Measurements from ENCODE around the gene SENP2. TPM values are rescaled to one million over a fixed set of nuclear protein-coding genes. Genes with fewer than 3 reads are reported as not detected.

Gene SENP2
- 10 to 100 TPM; 41.2 to 41.5 TPM for total RNA-seq
- 15.3 TPM for polyA plus RNA-seq

- DNase-seq: peak; percentile 98 to 100 (median 100)
- CTCF ChIA-PET: interaction anchor here (0.8 to 3.4 kb wide), 9 partner anchors 9 to 358 kb away, joined by 3 to 15 read pairs (median 4); partner anchors contain the start of gene TRA2B
- Histone ChIP-seq H3K27ac (ENCODE audit: low read depth, low read length) (peak within 1 kb of the TSS; percentile 97), H3K9me3 (ENCODE audit: low read length) (no peaks in the 10 kb centered on the region), H3K27me3 (ENCODE audit: insufficient read depth, low read length, poor library complexity, severe bottlenecking) (no peaks in the 10 kb centered on the region), H3K4me3 (ENCODE audit: low read length) (peak within 1 kb of the TSS; percentile 93), H3K36me3 (ENCODE audit: insufficient read depth, low read length) (no peaks in the 10 kb centered on the region), H3K4me1 (ENCODE audit: insufficient read depth, low read length) (peaks cover 31% of the 10 kb centered on the region)
- Mint-ChIP-seq H3K4me1 (peaks cover 42 to 56% (median 42%) of the 10 kb centered on the region in 3 donors), H3K27me3 (peaks cover 0 to 6% of the 10 kb centered on the region in 2 donors), H3K4me3 (peak within 1 kb of the TSS; percentile 84 to 94 (median 90)), H3K36me3 (peaks cover 0 to 22% (median 1%) of the 10 kb centered on the region in 3 donors), H3K9me3 (no peaks in the 10 kb centered on the region), H3K27ac (peak within 1 kb of the TSS; percentile 92 to 98 (median 96))
- POLR2A ChIA-PET: interaction anchor here (0.5 to 1.7 kb wide), 9 partner anchors 27 to 1198 kb away, joined by 3 to 9 read pairs (median 4); partner anchors contain the start of genes EIF4A2, TBCCD1, TMEM41A and TRA2B
Measured at GRCh38 chr3:185585859-185586685, at the start of gene SENP2. Gene SENP2, plus strand, starts transcription at chr3:185586295. Its CDS starts 119 bp downstream, at chr3:185586414.

GRCh38 chr3:185537369-185537970 is 48.6 kb upstream of the SENP2 start:
- DNase-seq: no peak
- H3K9me3 ChIP-seq (ENCODE audit: low read length): no peaks in the 10 kb centered on the region
- CTCF ChIA-PET: no interaction called here
- Mint-ChIP-seq H3K4me1 (peaks cover 5 to 7% (median 7%) of the 10 kb centered on the region in 3 donors), H3K27me3 (peaks cover 0 to 2% of the 10 kb centered on the region in 2 donors), H3K9me3 (no peaks in the 10 kb centered on the region), H3K4me3 (peak overlapping the region in 2 of 7 donors; percentile 41 to 42), H3K27ac (peak overlapping the region in 3 of 8 donors; percentile 29 to 74 (median 72)), H3K36me3 (no peaks in the 10 kb centered on the region)
- H3K27me3 ChIP-seq (ENCODE audit: insufficient read depth, low read length, poor library complexity, severe bottlenecking): no peaks in the 10 kb centered on the region
- H3K36me3 ChIP-seq (ENCODE audit: insufficient read depth, low read length): no peaks in the 10 kb centered on the region
- H3K4me1 ChIP-seq (ENCODE audit: insufficient read depth, low read length): no peaks in the 10 kb centered on the region
- POLR2A ChIA-PET: no interaction called here
- H3K4me3 ChIP-seq (ENCODE audit: low read length): no peak overlapping the region
- H3K27ac ChIP-seq (ENCODE audit: low read depth, low read length): no peak overlapping the region

- DNase-seq: no peak
- Mint-ChIP-seq H3K4me3 (no peak overlapping the region), H3K27me3 (peaks cover 0 to 12% of the 10 kb centered on the region in 2 donors), H3K27ac (no peak overlapping the region), H3K36me3 (no peaks in the 10 kb centered on the region), H3K9me3 (no peaks in the 10 kb centered on the region), H3K4me1 (peaks cover 5 to 7% (median 7%) of the 10 kb centered on the region in 3 donors)
- H3K36me3 ChIP-seq (ENCODE audit: insufficient read depth, low read length): no peaks in the 10 kb centered on the region
- H3K4me1 ChIP-seq (ENCODE audit: insufficient read depth, low read length): no peaks in the 10 kb centered on the region
- no peak overlapping the region for H3K4me3 ChIP-seq (ENCODE audit: low read length)
- H3K27me3 ChIP-seq (ENCODE audit: insufficient read depth, low read length, poor library complexity, severe bottlenecking): no peaks in the 10 kb centered on the region
- POLR2A ChIA-PET: no interaction called here
- CTCF ChIA-PET: no interaction called here
- H3K9me3 ChIP-seq (ENCODE audit: low read length): no peaks in the 10 kb centered on the region
- H3K27ac ChIP-seq (ENCODE audit: low read depth, low read length): no peak overlapping the region
Measured at GRCh38 chr3:185539934-185540333, 46.2 kb upstream of the SENP2 start.

- no peaks in the 10 kb centered on the region for H3K36me3 ChIP-seq (ENCODE audit: insufficient read depth, low read length)
- no peaks in the 10 kb centered on the region for H3K9me3 ChIP-seq (ENCODE audit: low read length)
- H3K27me3 ChIP-seq (ENCODE audit: insufficient read depth, low read length, poor library complexity, severe bottlenecking): no peaks in the 10 kb centered on the region
- Mint-ChIP-seq H3K27me3 (peaks cover 0 to 12% of the 10 kb centered on the region in 2 donors), H3K36me3 (no peaks in the 10 kb centered on the region), H3K9me3 (no peaks in the 10 kb centered on the region), H3K4me1 (peaks cover 5 to 7% (median 7%) of the 10 kb centered on the region in 3 donors), H3K27ac (no peak overlapping the region), H3K4me3 (no peak overlapping the region)
- POLR2A ChIA-PET: no interaction called here
- no peak overlapping the region for H3K27ac ChIP-seq (ENCODE audit: low read depth, low read length)
- DNase-seq: no peak
- H3K4me1 ChIP-seq (ENCODE audit: insufficient read depth, low read length): no peaks in the 10 kb centered on the region
- H3K4me3 ChIP-seq (ENCODE audit: low read length): no peak overlapping the region
- CTCF ChIA-PET: no interaction called here
Measured at GRCh38 chr3:185540695-185541094, 45.4 kb upstream of the SENP2 start.

- ChIA-PET POLR2A (no interaction called here), CTCF (no interaction called here)
- Histone ChIP-seq H3K27me3 (ENCODE audit: insufficient read depth, low read length, poor library complexity, severe bottlenecking) (no peaks in the 10 kb centered on the region), H3K4me3 (ENCODE audit: low read length) (no peak overlapping the region), H3K36me3 (ENCODE audit: insufficient read depth, low read length) (no peaks in the 10 kb centered on the region), H3K27ac (ENCODE audit: low read depth, low read length) (no peak overlapping the region), H3K4me1 (ENCODE audit: insufficient read depth, low read length) (no peaks in the 10 kb centered on the region), H3K9me3 (ENCODE audit: low read length) (no peaks in the 10 kb centered on the region)
- H3K4me1 Mint-ChIP-seq: peaks cover 3 to 7% (median 7%) of the 10 kb centered on the region in 3 donors
- H3K9me3 Mint-ChIP-seq: no peaks in the 10 kb centered on the region
- peak overlapping the region in 1 of 8 donors; percentile 77 for H3K27ac Mint-ChIP-seq
- H3K27me3 Mint-ChIP-seq: peaks cover 0 to 5% of the 10 kb centered on the region in 2 donors
- no peaks in the 10 kb centered on the region for H3K36me3 Mint-ChIP-seq
- DNase-seq: no peak
- no peak overlapping the region for H3K4me3 Mint-ChIP-seq
Measured at GRCh38 chr3:185549122-185549521, 37.0 kb upstream of the SENP2 start.

- Histone ChIP-seq H3K9me3 (ENCODE audit: low read length) (no peaks in the 10 kb centered on the region), H3K4me1 (ENCODE audit: insufficient read depth, low read length) (no peaks in the 10 kb centered on the region), H3K36me3 (ENCODE audit: insufficient read depth, low read length) (no peaks in the 10 kb centered on the region), H3K27me3 (ENCODE audit: insufficient read depth, low read length, poor library complexity, severe bottlenecking) (no peaks in the 10 kb centered on the region), H3K27ac (ENCODE audit: low read depth, low read length) (no peak overlapping the region), H3K4me3 (ENCODE audit: low read length) (no peak overlapping the region)
- DNase-seq: no peak
- peaks cover 3 to 7% (median 7%) of the 10 kb centered on the region in 3 donors for H3K4me1 Mint-ChIP-seq
- peaks cover 0 to 2% of the 10 kb centered on the region in 2 donors for H3K27me3 Mint-ChIP-seq
- no peaks in the 10 kb centered on the region for H3K9me3 Mint-ChIP-seq
- H3K27ac Mint-ChIP-seq: no peak overlapping the region
- CTCF ChIA-PET: no interaction called here
- POLR2A ChIA-PET: no interaction called here
- H3K36me3 Mint-ChIP-seq: no peaks in the 10 kb centered on the region
- no peak overlapping the region for H3K4me3 Mint-ChIP-seq
Measured at GRCh38 chr3:185549651-185550111, 36.4 kb upstream of the SENP2 start.

GRCh38 chr3:185552358-185552877 is 33.7 kb upstream of the SENP2 start, which contains the start of gene LIPH:
Gene LIPH, minus strand, starts transcription at chr3:185552588. Its CDS starts 117 bp downstream, at chr3:185552471.
- peaks cover 0 to 3% of the 10 kb centered on the region in 2 donors for H3K27me3 Mint-ChIP-seq
- no peak within 1 kb of the TSS for H3K4me3 Mint-ChIP-seq
- CTCF ChIA-PET: no interaction called here
- Histone ChIP-seq H3K36me3 (ENCODE audit: insufficient read depth, low read length) (no peaks in the 10 kb centered on the region), H3K27me3 (ENCODE audit: insufficient read depth, low read length, poor library complexity, severe bottlenecking) (no peaks in the 10 kb centered on the region), H3K27ac (ENCODE audit: low read depth, low read length) (no peak within 1 kb of the TSS), H3K4me1 (ENCODE audit: insufficient read depth, low read length) (no peaks in the 10 kb centered on the region), H3K9me3 (ENCODE audit: low read length) (no peaks in the 10 kb centered on the region), H3K4me3 (ENCODE audit: low read length) (no peak within 1 kb of the TSS)
- no peak for DNase-seq
- H3K4me1 Mint-ChIP-seq: peaks cover 3 to 7% (median 7%) of the 10 kb centered on the region in 3 donors
- POLR2A ChIA-PET: no interaction called here
- H3K27ac Mint-ChIP-seq: no peak within 1 kb of the TSS
- no peaks in the 10 kb centered on the region for H3K9me3 Mint-ChIP-seq
- no peaks in the 10 kb centered on the region for H3K36me3 Mint-ChIP-seq

- H3K4me3 Mint-ChIP-seq: no peak overlapping the region
- H3K9me3 Mint-ChIP-seq: no peaks in the 10 kb centered on the region
- peak overlapping the region in 1 of 8 donors; percentile 38 for H3K27ac Mint-ChIP-seq
Measured at GRCh38 chr3:185555101-185555501, 31.0 kb upstream of the SENP2 start.

More at GRCh38 chr3:185555101-185555501, 31.0 kb upstream of the SENP2 start:
- Histone ChIP-seq H3K27ac (ENCODE audit: low read depth, low read length) (no peak overlapping the region), H3K27me3 (ENCODE audit: insufficient read depth, low read length, poor library complexity, severe bottlenecking) (no peaks in the 10 kb centered on the region), H3K36me3 (ENCODE audit: insufficient read depth, low read length) (no peaks in the 10 kb centered on the region), H3K9me3 (ENCODE audit: low read length) (no peaks in the 10 kb centered on the region), H3K4me1 (ENCODE audit: insufficient read depth, low read length) (no peaks in the 10 kb centered on the region), H3K4me3 (ENCODE audit: low read length) (no peak overlapping the region)
- CTCF ChIA-PET: no interaction called here
- DNase-seq: no peak
- POLR2A ChIA-PET: no interaction called here
- H3K4me1 Mint-ChIP-seq: peaks cover 11 to 19% (median 17%) of the 10 kb centered on the region in 3 donors
- no peaks in the 10 kb centered on the region for H3K36me3 Mint-ChIP-seq
- H3K27me3 Mint-ChIP-seq: peaks cover 7 to 14% of the 10 kb centered on the region in 2 donors

Data from CD8-positive, alpha-beta memory T cell (primary cell).